NCI-H1105 treated with DMSO at 0.1 percent for 48 hours (cell line): Measurements from ENCODE around the gene OR2AG1.

Source experiments
- DNase-seq: peaks from one replicate; lab custom pipeline; 2025; lab: John Stamatoyannopoulos, UW

OR2AG1 gene, protein sequence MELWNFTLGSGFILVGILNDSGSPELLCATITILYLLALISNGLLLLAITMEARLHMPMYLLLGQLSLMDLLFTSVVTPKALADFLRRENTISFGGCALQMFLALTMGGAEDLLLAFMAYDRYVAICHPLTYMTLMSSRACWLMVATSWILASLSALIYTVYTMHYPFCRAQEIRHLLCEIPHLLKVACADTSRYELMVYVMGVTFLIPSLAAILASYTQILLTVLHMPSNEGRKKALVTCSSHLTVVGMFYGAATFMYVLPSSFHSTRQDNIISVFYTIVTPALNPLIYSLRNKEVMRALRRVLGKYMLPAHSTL

DNA sequence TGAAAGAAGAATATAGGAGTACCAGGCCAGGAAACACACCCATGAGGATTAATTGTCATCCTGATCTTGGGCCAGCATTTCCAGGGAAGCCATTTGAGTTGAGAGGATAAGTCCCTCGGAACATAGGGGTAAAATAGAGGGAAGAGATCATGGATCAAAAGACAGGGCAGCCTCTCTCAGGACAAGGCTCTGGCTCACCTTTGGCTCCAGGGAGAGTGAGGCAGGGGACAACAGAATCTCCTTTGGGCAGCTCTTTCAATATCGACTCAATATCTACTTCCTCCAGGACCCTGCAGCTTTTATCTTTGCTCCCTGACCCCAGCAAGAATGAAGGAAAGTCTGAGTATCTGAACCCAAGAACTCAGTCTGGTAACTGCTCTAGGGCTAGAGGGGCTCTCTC lies at the start of gene OR2AG1:
TSS of gene OR2AG1 (plus strand) at position 301 of the 400 bp plus-strand sequence. CDS start 2,018 bp downstream, outside the sequence.
- no peak for DNase-seq

DNA sequence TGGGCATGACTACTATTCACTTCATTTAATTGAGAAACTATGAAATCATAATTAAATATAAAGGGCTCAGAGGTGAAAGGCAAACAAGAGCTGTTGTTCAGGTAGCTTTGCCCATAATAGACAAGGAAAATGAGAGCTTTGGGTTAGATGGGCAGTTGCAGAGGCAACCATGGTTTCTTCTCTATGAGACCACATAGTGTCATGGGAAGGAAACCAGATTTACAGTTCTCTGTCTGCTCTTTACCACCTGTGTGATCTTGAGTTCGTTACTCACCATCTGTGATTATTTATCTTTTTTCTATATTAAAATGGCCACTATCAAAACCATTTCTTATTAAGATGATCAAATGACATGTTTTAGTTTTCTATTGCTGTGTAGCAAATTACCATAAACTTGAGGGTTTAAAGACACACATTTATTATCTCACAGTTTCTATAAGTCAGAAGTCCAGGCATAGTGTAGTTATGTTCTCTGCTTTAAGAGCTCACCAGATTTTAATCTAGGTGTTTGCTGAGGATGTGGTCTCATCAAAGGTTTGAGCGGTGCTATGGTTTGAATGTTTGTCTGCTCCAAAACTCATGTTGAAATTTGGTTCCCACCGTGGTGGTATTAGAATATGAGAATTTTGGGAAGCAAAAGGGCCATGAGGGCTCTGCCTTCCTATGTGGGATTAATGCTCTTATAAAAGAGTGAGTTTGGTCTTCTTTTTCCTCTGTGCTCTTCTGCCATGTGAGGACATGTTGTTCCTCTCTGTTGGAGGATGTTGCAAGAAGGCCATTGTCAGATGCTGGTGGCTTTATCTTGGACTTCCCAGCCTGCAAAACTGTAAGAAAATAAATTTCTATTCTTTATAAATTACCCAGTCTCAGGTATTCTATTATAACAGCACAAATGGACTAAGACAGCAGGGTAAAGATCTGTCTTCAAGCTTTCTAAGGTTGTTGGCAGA lies 49.2 kb upstream of the OR2AG1 start:
- no peak for DNase-seq

DNA sequence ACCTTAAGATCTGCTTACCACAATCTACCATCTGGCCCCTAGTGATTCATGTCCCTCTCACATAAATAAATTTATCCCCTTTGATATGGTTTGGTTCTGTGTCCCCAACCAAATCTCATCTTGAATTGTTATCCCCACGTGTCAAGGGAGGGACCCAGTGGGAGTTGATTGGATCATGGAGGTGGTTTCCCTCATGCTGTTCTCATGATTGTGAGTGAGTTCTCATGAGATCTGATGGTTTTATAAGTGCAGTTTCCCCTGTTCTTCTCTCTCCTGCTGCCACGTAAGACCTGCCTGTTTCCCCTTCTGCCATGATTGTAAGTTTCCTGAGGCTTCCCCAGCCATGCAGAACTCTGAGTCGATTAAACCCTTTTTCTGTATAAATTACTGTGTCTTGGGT lies 48.2 kb upstream of the OR2AG1 start:
- DNase-seq, result no peak

DNA sequence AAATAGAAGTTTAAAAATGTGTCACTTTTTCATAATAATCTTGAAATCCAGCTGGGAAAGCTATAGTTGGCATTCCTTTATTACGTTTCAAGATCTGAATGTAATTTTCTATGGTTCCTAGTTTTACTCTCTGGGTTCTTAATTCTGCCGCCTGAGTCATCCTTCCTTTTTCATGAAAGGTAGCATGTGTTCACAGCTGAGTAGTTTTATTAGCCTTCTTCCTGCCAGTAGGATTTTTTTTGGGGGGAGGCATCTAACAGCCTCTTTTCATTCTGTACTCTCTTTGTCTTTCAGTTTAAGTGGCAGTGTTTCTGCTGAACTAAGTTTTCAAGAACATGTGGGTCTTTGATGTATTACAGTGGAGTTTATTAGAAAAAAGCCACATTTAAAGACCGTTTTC lies 47.5 kb upstream of the OR2AG1 start:
- no peak for DNase-seq

DNA sequence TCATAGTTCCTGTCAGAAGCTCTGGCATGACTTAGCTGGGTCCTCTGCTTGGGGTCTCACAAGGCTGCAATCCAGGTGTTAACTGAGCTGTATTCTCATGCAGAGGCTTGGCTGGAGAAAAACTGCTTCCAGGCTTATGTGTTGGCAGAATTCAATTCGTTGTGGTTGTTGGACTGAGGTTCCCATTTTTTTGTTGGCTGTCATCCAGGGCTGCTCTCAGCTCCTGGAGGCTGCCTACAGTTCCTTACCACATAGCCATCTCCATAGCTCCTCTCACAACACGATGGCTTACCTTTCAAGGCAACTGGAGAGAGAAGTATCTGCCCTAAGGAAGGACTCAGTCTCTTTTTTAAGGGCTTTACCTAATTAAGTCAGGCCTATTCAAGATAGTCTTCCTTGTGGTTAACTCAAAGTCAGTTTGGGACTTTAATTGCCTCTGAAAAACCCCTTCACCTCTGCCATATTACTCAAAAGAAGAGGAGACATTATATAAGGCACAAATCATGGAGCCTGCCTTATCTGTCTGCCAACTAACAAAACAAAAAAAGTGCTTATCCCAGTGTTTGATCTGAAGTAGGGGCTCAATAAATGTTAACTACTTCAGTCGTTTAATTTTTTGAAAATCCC lies 46.2 kb upstream of the OR2AG1 start:
- no peak for DNase-seq

DNA sequence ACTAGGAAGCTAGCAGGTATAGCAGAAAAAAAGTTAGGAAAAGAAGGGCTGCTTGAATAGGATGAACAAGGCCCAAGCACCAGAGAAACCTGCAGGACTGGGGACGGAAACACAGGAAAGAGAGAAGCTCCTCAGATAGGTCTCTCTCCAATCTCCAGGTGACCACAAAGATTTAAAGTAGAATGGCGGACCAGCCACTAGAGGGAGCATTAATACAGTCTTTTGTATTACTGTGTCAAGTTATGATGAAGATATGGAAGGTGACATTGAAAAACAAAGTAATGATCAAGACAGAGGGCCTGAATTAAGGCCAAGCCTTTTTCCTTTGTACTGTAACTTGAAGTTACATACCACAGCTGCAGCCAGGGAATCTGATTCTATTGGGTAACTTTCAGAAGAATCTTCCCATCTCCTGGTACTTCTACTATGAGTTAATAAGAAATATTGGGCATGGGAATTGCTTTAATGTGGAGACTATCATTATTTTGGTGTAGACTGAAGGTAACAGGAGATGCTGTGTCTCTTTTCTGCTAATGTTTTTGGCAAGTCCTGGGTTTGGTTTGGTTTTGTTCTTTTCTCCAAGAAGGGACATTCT lies 44.9 kb upstream of the OR2AG1 start:
- DNase-seq, result peak; percentile 34

DNA sequence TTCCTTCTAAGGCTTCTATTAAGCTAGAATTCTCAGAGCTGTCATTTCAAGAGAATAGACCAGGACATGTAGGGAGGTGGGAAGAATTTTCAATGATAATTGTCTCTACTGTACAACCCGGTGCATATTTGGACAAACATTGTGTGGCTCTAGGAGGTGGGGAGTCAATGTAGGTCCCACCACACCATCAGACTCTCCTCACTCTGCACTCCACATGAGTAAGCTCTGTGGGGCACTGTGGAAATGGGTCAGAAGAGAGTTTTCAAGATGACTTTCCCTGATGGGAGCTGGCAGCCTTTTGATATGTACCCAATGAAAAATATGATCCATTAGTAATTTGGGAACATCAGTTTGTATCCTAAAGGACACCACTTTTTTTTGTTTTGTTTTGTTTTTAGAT lies 44.2 kb upstream of the OR2AG1 start:
- DNase-seq, result no peak

DNA sequence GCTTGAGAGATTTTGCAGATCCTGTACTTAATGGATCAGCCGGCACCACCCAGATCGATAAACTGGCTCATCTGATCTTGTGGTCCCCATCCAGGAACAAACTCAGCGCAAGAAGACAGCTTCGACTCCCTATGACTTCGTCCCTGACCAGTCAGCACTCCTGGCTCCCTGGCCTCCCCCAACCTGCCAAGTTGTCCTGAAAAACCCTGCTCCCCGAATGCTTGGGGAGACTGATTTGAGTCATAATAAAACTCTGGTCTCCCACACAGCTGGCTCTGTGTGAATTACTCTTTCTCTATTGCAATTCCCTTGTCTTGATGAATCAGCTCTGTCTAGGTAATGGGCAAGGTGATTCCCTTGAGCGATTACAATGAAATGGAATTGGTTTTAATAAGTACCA lies 40.6 kb upstream of the OR2AG1 start:
- DNase-seq, result no peak

DNA sequence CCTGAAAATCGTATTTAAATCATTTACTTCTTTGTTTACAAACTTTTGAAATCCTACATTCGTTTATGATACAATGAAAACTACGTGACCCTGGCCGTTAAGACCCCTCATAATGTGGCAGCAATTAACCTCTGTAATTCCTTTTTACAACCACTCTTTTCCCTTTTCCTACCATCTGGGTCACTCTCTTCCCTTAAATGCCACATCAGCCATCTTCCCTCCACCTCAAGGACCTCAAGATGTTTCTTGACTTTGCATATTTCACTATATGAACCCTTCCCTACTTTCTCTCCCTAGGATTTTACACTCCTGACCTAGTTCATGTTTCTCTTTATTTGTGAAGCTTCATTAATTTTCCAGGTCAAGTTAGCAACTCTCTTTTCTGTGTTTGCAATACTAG lies 37.8 kb upstream of the OR2AG1 start:
- DNase-seq, result no peak

DNA sequence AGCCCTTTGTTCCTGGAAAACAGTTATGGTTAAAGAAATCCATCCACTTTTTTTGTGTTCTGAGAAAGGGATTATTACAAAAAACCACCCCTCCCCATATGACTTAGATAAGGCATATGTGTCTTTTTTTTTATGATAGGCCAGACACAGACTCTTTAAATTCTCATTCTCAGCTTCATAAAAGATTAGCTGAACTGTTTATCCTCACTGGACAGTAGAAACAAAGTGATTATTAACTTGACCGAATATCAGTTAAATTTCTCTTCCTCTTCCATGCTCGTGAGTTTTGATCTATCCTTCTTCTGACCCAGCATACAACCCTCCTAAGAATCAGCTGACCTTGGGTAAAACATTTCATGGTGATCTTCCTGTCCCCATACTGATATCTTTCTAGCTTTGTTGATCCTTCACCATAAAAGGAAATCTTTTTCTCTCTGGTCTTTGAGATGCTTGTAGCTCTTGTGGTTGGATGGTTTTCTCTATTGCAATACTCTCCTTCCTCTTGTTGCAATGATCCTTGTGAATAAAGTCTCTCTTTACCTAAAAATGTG lies 37.3 kb upstream of the OR2AG1 start:
- DNase-seq, result no peak

DNA sequence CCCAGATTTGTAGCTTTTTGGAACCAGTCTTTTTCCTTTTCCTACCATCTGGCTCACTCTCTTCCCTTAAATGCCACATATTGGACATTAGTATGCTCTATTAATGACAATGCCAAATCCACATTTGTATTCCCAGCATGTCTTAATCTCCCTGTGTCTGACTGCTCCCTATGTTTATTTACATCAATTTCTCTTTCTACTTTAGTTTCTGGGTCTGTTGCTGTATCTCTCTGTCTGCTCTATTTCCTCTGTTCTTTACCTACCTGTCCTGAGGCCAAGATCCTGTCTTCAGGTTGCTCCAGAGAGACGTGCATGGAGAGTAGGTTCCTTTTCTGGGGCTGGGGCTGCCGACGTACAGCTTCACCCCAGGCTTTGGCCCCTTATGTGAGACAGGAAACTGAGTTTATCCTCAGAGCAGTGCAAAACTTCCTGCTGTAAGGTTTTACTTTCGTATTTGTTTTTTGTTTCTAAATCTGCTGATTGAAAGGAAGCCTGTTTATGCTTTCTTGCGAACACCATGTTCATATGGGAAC lies 36.7 kb upstream of the OR2AG1 start:
- DNase-seq, result no peak

DNA sequence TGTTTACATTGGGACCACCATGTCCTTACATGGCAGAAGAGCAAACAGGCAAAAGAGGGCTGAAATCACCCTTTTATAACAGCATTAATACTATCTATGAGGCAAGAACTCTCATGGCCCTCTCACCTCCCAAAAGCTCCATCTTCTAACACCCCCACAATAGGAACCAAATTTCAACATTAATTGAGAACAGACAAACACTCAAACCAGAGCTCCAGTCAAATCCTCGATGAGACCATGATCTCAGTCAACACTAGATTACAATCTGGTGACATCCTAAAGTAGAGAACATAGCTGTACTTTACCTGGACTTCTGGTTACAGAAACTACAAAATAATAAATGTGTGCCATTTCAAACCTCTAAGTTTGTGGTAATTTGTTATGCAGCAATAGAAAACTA lies 36.2 kb upstream of the OR2AG1 start:
- no peak for DNase-seq

DNA sequence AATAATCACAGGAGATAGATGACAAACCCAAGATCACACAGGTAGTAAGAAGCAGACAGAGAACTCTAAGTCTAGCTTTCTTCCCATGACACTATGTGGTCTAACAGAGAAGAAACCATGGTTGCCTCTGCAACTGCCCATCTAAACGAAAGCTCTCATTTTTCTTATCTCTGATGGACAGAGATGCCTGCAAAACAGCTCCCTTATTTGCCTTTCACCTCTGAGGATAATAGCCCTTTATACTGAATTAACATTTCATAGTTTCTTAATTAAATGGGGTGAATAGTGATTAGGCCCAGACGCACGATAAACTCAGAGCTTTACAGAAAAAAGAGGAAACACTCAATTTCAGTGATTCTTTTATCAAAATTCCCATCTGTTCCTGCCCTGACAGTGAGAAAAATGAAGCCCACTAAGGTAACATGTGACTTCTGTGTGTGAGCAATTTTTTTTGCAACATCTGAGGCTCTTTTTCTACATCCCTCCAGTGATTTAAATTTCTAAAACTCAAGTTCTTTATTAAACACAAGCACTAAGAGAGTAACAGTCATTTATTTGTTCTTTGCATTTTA lies 35.6 kb upstream of the OR2AG1 start:
- no peak for DNase-seq

DNA sequence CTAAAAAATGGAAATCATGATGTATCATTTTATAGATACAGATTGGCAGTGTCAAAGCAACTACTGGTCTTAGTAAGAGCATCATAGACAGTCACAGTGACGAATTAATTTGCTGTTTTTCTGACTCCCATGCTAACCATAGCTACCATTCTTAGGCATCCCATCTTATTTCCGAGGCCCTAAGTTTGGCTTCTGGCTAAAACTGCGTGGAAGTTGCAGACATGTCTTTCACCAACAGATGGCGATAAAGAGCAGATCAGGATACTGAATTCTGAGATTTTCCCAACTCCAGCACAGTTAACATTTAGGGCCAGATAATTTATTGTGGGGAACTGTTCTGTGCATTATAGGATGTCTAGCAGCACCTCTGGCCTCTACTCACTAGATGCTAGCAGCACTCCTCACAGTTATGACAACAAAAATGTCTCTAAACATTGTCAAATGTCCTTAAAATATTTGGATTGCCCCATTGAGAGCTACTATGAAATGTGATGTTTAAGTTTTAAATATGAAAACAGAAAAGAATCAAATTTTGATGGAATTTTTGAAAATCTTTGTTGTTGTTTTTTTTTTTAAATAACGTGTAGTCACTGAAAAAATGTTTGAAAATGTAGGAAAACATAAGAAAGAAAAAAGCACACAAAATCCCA lies 27.4 kb upstream of the OR2AG1 start:
- DNase-seq, result peak; percentile 22

DNA sequence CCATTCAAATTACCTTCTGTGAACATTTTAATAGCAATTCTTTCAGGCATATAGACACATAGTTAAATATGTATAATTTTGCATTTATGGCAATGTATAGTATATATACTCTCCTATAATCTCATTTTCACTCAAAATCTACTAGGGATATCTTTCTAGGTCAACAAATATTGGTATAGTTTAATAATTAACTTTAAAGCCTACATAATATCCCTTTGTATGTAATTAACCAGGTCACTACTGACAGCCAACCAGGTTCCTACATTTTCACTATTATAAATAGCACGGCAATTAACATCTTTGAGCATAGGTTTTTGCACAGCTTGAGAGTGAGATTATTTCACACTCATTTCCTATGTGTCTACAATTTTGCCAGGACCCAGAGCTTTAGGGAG lies 26.9 kb upstream of the OR2AG1 start:
- no peak for DNase-seq

DNA sequence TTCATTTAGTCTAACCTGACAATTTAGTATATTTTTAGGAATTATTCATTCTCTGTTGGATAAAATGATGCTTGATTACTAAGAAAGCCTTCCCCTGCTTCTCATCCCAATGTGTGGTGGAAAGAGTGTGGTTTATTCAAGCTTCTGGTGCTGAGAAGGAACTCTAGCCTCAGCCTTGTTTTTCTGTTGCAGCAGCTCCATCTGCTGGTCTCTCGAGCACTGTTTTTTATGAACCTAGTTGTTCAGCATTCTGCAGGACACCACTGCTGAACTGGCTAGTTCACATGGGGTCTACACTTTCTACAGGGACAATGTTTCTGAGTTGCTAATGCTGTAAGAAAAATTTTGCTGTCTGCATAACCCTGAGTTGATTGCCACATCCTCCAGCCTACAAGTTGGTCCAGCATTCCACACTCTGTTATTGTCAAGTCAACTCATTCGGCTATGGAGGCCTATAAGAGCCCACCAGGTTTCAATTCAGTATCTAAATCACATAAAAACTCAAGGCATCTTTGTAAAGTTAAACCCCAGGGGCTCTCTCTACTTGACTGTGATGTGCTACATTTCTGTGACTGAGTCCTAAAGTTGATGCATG lies 25.4 kb upstream of the OR2AG1 start:
- peak; percentile 45 for DNase-seq

DNA sequence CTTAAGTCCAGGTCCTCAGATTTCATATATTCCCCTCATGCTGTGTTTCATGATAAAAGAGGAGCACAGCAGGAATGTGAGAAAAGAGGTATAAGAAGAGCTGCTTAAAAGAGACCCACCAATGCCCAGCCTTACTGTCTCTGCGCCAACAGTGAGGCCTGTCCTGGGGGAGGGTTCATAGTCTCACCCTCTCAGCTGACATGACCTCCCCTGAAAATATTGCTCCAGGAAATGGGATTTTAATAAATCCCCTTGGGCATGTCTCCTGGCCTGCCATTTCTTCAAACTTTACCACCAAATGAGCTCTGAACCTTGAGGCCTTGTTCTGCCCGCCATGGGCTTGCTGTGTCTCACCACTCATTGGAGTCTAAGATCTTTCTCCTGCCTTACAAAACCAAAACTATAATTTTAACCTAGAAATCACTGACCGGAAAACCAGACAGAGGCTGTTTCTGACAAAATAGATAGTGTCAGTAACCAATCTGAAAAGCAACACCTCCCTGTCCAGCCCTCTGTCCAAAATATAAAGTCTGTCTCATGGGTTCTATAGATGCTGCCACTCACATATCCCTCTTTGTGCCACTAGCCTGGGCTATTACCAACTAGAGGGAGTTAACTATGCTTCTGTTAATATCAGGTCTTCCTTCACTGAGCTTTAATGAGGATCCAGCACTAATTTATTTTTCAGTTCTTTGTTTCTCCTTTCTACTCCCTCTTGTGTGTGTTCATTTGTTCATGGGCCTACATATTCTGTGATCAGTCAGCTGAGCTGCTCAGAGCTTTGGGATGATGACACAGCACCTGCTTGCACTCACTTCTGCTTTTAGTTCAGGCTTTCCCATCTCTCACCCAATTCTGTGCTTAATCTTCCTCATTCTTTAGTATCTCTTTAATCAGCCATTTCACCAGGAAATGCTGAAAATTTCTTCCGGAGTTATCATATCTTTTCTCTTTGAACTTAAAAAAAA lies 10.6 kb upstream of the OR2AG1 start, which contains the start of gene OR2AG2:
TSS of gene OR2AG2 (minus strand) at position 51 of the 968 bp plus-strand sequence. CDS start 3,019 bp downstream, outside the sequence.
- no peak for DNase-seq

DNA sequence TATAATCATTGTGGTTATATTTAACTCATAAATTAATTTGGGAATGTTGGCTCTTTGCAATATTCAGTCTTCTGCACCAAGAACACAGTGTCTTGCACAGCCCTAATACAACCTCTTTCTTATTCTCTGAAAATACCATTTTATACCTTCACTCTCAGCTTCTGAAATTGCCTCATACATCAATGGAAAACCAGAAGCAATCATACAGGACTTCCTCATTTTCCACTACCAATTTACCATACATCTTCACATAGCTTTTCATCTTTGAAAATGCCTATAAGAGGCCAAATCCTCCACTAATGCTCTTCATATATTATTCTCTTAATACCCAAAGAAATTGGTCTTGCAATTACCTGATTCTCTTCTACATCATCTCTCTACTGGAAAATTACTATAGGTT lies 4.3 kb upstream of the OR2AG1 start:
- DNase-seq, result no peak

DNA sequence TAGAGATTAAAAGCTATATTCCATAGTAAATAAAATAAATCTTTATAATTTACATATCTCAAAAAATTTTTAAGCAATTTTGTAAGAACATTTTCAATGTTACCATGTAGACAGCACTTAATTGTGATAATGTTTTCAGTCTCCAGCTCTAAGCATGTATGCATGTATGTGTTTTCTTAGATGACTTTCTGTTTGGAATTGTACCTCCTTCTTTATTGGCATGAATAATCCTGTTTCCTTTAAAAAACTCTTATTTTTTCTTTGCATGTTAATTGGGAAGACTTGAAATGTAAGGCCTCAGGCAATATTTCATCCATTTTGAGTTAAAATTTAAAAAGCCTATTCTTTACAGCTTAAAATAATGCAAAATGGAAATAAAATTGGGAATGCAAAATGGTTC lies 2.0 kb upstream of the OR2AG1 start:
- DNase-seq, result no peak
